GM19395 (cell line): ENCODE measurements around the gene ENAH.
"Not testable (repeated sequence)": the region's sequence is repeated elsewhere in the genome, so short reads cannot be mapped to it uniquely, and the experiment has no call there.

Experiments
- ATAC-seq: cut with Tn5 transposase; IDR thresholded peaks from one replicate; pipeline ENCODE4 v1.9.1; 2021; ENCODE audit warnings: mild to moderate bottlenecking, moderate library complexity; ENCODE audit not compliant: unreplicated experiment

ENAH gene

GRCh38 chr1:225477296-225477911 lies 175.5 kb downstream of the ENAH start:
- no peak for ATAC-seq

GRCh38 chr1:225476538-225476988 lies 176.4 kb downstream of the ENAH start:
- ATAC-seq = no peak

DNA sequence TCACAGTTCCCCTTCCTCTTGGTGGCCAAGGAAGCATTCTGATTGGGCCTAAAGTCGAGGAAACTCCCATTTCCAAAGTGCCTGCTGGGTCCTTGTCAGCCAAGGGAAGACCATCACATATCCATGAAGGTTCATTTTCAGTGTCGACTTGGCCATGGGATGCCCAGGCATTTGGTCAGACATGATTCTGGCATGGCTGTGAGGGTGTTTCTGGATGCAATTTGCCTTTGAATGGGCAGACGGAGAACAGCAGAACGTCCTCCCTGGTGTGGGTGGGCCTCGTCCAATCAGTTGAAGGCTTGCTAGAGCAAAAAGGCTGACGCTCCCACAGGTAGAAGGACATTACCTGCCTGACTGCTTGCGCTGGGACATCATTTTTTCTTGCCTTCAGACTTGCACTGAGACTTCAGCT lies 176.8 kb downstream of the ENAH start:
- ATAC-seq = no peak

DNA sequence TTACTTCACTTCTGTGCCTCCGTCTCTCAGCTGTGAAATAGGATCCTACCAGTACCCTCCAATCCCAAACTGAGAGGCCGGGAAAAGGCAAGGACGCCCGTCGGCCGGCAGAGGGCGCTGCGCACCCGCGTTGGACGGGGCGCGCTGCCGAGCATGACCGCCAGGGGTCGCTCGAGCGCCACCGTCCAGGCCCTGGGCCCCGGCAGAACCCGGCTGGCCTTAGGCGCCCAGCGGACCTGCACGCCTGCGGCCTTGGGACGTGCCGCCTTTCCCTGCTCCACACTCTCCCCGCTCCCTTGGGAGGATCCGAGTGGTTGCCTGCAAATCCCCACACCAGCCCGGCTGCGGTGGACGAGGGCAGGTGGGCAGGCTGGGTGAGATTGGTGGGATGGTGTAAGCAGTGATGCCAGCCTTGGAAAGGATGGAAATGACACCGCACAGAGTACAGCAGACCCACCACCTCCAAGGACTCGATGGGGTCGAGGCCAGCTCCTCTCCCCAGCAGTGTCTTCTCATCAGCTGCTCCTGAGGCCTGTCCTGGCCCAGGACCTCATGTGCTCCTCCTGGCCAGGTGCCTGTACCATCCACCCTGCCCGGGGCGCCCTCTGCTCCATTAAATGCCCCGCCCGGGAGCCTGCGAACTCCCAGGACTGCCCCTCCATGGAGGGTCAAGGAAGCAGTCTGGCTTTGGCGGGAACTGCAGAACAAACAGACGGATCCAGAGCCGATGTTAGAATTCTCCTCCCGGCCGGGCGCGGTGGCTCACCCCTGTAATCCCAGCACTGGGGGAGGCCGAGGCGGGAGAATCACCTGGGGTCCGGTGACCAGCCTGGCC lies 177.7 kb downstream of the ENAH start:
- ATAC-seq = peak; percentile 68

- ATAC-seq = no peak
Measured at GRCh38 chr1:225474439-225474985, 178.4 kb downstream of the ENAH start.

- ATAC-seq = not testable (repeated sequence)
Measured at GRCh38 chr1:225473676-225474438, 179.1 kb downstream of the ENAH start.

DNA sequence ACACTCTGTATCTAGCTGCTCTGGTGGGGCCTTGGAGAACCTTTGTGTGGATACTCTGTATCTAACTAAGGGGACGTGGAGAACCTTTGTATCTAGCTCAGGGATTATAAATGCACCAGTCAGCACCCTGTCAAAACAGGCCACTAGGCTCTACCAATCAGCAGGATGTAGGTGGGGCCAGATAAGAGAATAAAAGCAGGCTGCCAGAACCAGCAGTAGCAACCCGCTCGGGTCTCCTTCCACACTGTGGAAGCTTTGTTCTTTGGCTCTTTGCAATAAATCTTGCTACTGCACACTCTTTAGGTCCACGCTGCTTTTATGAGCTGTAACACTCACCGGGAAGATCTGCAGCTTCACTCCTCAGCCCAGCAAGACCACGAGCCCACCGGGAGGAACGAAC lies 179.7 kb downstream of the ENAH start:
- not testable (repeated sequence) for ATAC-seq

- no peak for ATAC-seq
Measured at GRCh38 chr1:225471453-225472301, 181.2 kb downstream of the ENAH start.

- no peak for ATAC-seq
Measured at GRCh38 chr1:225471109-225471452, 181.8 kb downstream of the ENAH start.

GRCh38 chr1:225470211-225471108 lies 182.5 kb downstream of the ENAH start:
- no peak for ATAC-seq

GRCh38 chr1:225469051-225469450 lies 183.9 kb downstream of the ENAH start:
- no peak for ATAC-seq

DNA sequence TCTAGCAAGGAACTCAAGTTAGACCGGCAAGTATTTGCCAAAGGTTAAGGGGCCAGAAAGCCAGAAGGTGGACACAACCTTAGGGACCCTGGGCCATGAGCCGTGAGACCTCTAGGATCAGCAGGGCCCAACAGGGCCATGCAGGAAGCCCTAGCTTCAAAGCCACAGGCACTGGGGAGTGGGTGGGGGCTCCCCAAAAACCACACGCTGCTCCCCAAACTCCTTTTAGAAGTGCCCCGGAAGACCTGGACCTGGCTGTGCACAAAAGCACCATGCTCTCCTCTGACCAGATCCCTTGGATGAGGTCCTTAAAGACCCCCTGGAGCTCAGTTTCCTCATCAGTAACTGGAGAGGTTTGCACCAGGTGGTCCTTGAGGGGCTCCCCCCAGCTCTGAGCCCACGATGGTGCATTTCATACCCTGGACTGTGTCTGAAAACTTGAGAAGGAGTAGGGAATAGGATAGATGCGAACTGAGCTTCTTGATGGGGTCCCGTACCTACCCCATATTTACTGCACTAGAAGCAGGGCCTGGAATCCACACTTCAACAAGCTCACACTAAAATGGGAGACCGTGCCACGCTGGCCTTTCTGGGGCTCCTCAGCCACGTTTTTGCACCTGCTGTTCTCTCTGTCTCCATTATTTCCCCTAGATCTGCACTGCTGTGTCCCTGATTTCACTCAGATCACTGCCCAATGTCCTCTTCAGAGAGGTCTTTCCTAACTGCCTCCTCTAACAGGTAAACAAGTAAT lies 184.5 kb downstream of the ENAH start:
- no peak for ATAC-seq

GRCh38 chr1:225467193-225468020 lies 185.5 kb downstream of the ENAH start:
- ATAC-seq = peak; percentile 97

- ATAC-seq = no peak
Measured at GRCh38 chr1:225466848-225467192, 186.1 kb downstream of the ENAH start.

DNA sequence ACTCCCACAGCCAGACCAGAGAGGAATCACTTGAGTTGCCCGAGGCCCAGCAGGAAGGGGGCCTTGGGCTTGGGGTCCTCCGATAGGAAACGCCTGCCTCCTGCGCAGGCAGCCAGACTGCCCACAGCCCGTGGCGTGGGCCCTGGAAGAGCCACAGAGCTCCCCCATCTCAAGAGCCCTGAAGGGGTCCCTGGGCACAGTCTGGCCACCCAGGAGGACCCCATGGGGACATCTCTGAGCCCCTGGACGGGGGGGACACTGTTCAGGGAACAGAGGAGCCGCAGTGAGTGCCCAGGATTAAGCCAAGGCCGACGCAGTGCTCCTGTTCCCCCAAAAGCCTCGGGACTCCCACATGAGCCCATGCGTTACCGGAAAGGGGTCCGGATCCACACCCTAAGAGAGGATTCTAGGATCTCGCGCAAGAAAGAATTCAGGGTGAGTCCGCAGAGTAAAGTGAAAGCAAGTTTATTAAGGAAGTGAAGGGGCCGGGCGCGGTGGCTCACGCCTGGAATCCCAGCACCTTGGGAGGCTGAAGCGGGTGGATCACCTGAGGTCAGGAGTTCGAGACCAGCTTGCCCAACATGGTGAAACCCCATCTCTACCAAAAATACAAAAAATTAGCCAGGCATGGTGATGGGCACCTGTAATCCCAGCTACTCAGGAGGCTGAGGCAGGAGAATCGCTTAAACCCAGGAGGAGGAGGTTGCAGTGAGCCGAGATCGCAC lies 187.0 kb downstream of the ENAH start:
- no peak for ATAC-seq

DNA sequence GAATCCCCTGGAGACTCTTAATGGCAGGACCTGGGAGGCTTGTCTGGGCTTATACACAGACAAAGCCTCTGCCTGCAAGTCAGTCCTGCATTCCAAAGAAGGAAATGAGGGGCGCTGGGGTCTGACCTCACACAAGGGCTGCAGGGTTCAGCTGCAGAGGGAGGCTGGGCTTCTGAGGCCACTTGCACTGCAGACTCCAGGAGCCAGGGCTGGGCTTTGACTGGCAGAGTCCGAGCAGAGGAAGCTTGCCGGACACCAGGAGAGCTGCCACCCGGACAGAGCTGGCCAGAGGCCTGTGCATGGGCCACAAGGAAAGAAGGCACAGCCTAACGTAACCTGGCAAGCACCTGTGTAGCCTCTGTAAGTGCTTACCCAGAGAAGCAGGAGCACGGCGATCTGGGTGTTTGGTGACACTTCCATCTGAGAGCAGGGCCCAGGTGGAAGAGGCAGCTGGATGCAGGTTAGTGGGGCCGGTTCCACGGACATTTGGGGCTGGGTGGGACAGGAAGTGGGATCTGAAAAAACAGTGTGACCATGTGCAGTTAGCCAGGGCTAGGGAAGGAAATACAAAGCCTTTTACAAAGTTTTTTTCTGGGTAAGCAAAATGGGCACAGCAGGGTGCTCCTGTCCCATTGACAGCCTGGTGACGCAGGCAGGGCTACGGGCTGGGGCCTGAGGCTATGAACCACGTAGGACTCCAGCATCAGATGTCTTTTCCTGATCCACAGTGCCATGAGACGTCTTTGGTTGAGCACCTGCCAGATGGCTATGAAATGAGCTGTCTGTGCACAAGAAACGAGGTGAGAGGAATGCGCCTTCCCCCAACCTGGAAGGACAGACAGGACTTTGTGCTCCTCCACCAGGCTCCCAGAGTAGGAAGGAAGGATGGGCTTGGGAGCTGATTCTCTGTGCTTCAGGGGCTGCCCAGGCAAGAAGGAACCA lies 187.8 kb downstream of the ENAH start:
- no peak for ATAC-seq
